Right renal pelvis (tissue), 4 donors: ENCODE results near the gene MLLT3. TPM values are rescaled to one million over a fixed set of nuclear protein-coding genes. Genes with fewer than 3 reads are reported as not detected.

ENCODE experiments used
- DNase-seq, 4 donors: peaks; one replicate each; pipeline ENCODE4 v3.0.0-alpha.2; 2013; ENCODE audit warnings: low read depth in 4 of 4, low spot score in 3 of 4, missing footprints in 1 of 4
- polyA plus RNA-seq, 4 donors: library from polyadenylated mRNA; unstranded; fragments of 120-200 nt; gene quantifications; one replicate each; pipeline ENCODE4 v1.2.1, GENCODE V29; 2013; ENCODE audit not compliant: insufficient read length in 4 of 4

MLLT3 gene
- polyA plus RNA-seq, 4 donors: 29.0 to 36.0 (median 33.3) TPM

GRCh38 chr9:20630241-20630943 lies 8.1 kb upstream of the MLLT3 start:
- DNase-seq: no peak

GRCh38 chr9:20625003-20625349 lies 2.7 kb upstream of the MLLT3 start:
- DNase-seq: no peak

GRCh38 chr9:20624201-20625002 lies 2.1 kb upstream of the MLLT3 start:
- DNase-seq: peak in 1 of 4 donors; percentile 69

GRCh38 chr9:20623748-20624124 lies 1.4 kb upstream of the MLLT3 start:
- no peak for DNase-seq

GRCh38 chr9:20623021-20623747 lies 885 bp upstream of the MLLT3 start:
- no peak for DNase-seq

- peak in 1 of 4 donors; percentile 60 for DNase-seq
These were observed 599 bp downstream of the MLLT3 start for GRCh38 chr9:20621471-20622329.

- peak in 1 of 4 donors; percentile 39 for DNase-seq
These were observed 1.4 kb downstream of the MLLT3 start for GRCh38 chr9:20620650-20621470.

GRCh38 chr9:20619487-20620200 lies 2.7 kb downstream of the MLLT3 start:
- no peak for DNase-seq

GRCh38 chr9:20618361-20618802 lies 3.9 kb downstream of the MLLT3 start:
- DNase-seq: no peak

- no peak for DNase-seq
These were observed 5.5 kb downstream of the MLLT3 start for GRCh38 chr9:20616808-20617207.

GRCh38 chr9:20614602-20615216 lies 7.6 kb downstream of the MLLT3 start:
- no peak for DNase-seq

GRCh38 chr9:20611691-20612287 lies 10.5 kb downstream of the MLLT3 start:
- DNase-seq: no peak

- DNase-seq: no peak
These were observed 11.7 kb downstream of the MLLT3 start for GRCh38 chr9:20610591-20610990.

- DNase-seq: no peak
These were observed 13.7 kb downstream of the MLLT3 start for GRCh38 chr9:20608582-20608981.

- DNase-seq: no peak
These were observed 15.6 kb downstream of the MLLT3 start for GRCh38 chr9:20606652-20607051.

GRCh38 chr9:20604562-20604961 lies 17.7 kb downstream of the MLLT3 start:
- DNase-seq: no peak

GRCh38 chr9:20603524-20604268 lies 18.6 kb downstream of the MLLT3 start:
- DNase-seq: no peak
